Cardiac muscle cell (in vitro differentiated cells and primary cell): Measurements from ENCODE around the gene FHIT. TPM values are rescaled to one million over a fixed set of nuclear protein-coding genes. Genes with fewer than 3 reads are reported as not detected.

Source experiments
- DNase-seq, 2 donors: peaks; one replicate each; pipeline versions ENCODE4 v3.0.0 to v3.0.0-alpha.2; 2010 to 2017; ENCODE audit warnings: low read depth in 1 of 2, low spot score in 1 of 2
- H3K27ac ChIP-seq: fragments of 200-600 bp; sonication (generic); 2 replicates; pipeline ENCODE4 v1.5.1; 2016
- H3K27me3 ChIP-seq: fragments of 200-600 bp; sonication (generic); 2 replicates; pipeline ENCODE4 v1.6.0; 2016; ENCODE audit warnings: control low read depth
- H3K36me3 ChIP-seq: fragments of 200-600 bp; sonication (generic); 2 replicates; pipeline ENCODE4 v1.5.1; 2016; ENCODE audit warnings: control low read depth
- H3K4me1 ChIP-seq: fragments of 200-600 bp; sonication (generic); 2 replicates; pipeline ENCODE4 v1.8.1; 2017; ENCODE audit warnings: low read depth, mild to moderate bottlenecking, mixed run types
- H3K4me3 ChIP-seq: fragments of 200-600 bp; sonication (generic); 2 replicates; pipeline ENCODE4 v1.5.1; 2016; ENCODE audit warnings: mild to moderate bottlenecking
- H3K9me3 ChIP-seq: fragments of 200-600 bp; sonication (generic); 2 replicates; pipeline ENCODE4 v1.5.1; 2017; ENCODE audit warnings: low read depth, mild to moderate bottlenecking, control low read depth
- polyA plus RNA-seq: library from polyadenylated mRNA; unstranded; fragments of >200 nt; fragmentation: Nextera tagmentation; extraction: Ambion mirVana; gene quantifications from 2 replicates; pipeline ENCODE4 v1.2.1, GENCODE V29; 2016
- total RNA-seq: library from RNA; depleted of rRNA; stranded (reverse); fragments of >200 nt; gene quantifications from 2 replicates; pipeline ENCODE4 v1.2.3, GENCODE V29; 2016
- TF ChIP-seq, protein P1 (sequence below): IDR thresholded peaks from 2 replicates; pipeline ENCODE4 v1.5.1; 2012; ENCODE audit warnings: low read depth, mild to moderate bottlenecking, low read length

Gene FHIT
- total and polyA plus RNA-seq, 2 experiments from 2014 or later: 6.9 to 12.5 TPM

- Histone ChIP-seq H3K9me3 (no peaks in the 10 kb centered on the region), H3K4me3 (no peak overlapping the region), H3K27ac (no peak overlapping the region), H3K27me3 (no peaks in the 10 kb centered on the region), H3K4me1 (no peaks in the 10 kb centered on the region), H3K36me3 (no peaks in the 10 kb centered on the region)
- DNase-seq: no peak
- TF ChIP-seq, protein P1, sequence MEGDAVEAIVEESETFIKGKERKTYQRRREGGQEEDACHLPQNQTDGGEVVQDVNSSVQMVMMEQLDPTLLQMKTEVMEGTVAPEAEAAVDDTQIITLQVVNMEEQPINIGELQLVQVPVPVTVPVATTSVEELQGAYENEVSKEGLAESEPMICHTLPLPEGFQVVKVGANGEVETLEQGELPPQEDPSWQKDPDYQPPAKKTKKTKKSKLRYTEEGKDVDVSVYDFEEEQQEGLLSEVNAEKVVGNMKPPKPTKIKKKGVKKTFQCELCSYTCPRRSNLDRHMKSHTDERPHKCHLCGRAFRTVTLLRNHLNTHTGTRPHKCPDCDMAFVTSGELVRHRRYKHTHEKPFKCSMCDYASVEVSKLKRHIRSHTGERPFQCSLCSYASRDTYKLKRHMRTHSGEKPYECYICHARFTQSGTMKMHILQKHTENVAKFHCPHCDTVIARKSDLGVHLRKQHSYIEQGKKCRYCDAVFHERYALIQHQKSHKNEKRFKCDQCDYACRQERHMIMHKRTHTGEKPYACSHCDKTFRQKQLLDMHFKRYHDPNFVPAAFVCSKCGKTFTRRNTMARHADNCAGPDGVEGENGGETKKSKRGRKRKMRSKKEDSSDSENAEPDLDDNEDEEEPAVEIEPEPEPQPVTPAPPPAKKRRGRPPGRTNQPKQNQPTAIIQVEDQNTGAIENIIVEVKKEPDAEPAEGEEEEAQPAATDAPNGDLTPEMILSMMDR: no peak
Measured at GRCh38 chr3:60916546-60916945, 334.7 kb downstream of the FHIT start.

DNA sequence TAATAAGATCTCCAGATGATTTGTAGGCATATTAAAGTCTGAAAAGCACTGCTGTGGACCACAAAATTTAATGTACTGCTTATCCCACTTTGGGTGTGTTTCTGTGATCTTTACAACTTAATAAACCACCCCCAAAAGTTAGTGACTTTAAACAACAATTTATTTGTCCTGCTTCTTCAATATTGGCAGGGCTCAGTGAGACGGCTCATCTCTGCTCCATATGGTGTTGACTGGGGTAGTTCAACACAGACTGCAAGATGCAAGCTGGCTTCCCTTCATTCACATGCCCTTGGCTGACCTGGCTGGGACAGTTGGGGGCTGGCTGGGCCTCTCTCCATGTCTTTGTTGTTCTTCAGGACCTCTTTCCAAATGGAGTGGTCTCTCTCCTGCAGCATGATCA, 337.8 kb downstream of the FHIT start:
- no peak for DNase-seq
- TF ChIP-seq, protein P1: no peak
- no peak overlapping the region for H3K4me3 ChIP-seq
- no peak overlapping the region for H3K27ac ChIP-seq
- no peaks in the 10 kb centered on the region for H3K36me3 ChIP-seq
- H3K4me1 ChIP-seq: no peaks in the 10 kb centered on the region
- H3K27me3 ChIP-seq: no peaks in the 10 kb centered on the region
- H3K9me3 ChIP-seq: no peaks in the 10 kb centered on the region

DNA sequence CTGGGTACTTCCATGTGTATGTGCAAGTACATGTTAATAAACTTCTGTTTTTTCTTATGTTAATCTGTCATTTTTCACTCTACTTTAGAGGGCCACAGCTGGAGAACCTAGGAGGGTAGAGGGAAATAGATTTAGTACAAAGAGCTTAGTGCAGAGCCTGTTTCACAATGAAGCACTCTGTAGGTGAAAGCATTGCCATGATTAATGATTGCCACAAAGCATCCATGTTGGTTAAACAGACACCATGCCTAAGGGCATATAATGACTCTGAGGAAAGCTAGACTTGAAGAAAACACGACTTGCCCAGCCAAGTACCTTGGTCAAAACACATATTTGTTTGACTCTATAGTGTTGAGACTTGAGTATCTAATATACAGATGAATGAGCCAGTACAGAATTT, 338.4 kb downstream of the FHIT start:
- no peak for DNase-seq
- Histone ChIP-seq H3K27me3 (no peaks in the 10 kb centered on the region), H3K4me3 (no peak overlapping the region), H3K27ac (no peak overlapping the region), H3K36me3 (no peaks in the 10 kb centered on the region), H3K9me3 (no peaks in the 10 kb centered on the region), H3K4me1 (no peaks in the 10 kb centered on the region)
- TF ChIP-seq, protein P1: no peak

DNA sequence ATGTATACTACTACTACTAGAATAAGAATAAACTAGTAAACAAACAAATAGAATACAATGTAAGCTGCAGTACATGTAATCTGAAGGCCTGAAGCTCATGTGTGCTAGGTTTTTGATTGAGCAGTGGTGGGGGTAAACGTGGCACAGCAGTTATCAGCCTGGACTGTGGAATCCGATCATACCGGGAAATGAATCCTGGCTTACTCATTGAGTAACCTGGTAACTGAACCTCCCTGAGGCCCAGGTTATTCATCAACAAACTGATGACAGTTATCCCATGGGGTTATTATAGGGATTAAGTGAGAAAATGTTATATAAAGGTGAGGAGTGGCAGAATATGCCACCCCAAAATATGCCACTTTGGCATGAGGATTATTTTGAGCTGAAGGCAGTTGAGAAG, 339.1 kb downstream of the FHIT start:
- no peak overlapping the region for H3K4me3 ChIP-seq
- no peak overlapping the region for H3K27ac ChIP-seq
- H3K9me3 ChIP-seq: no peaks in the 10 kb centered on the region
- no peaks in the 10 kb centered on the region for H3K4me1 ChIP-seq
- no peaks in the 10 kb centered on the region for H3K27me3 ChIP-seq
- H3K36me3 ChIP-seq: no peaks in the 10 kb centered on the region
- DNase-seq: no peak
- TF ChIP-seq, protein P1: no peak

DNA sequence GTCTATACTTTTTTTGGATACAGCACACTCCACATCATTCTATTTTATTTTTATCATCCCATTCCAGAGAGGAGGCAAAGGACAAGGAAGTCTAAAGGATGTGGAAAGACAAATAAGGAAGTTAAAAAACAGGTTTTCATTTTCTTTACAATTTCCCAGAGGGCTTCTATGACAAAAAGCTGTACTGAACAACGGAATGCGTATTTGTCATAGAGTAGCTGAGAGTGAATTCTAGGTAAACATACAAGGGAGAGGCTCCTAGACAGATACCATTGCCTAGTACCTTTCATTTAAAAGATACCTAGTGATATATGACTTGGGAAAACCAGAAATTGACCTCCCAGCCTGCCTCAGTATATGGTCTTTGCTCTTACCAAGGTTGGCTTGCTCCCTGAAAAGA, 341.7 kb downstream of the FHIT start:
- TF ChIP-seq, protein P1: no peak
- no peak for DNase-seq
- H3K36me3 ChIP-seq: no peaks in the 10 kb centered on the region
- H3K27ac ChIP-seq: no peak overlapping the region
- H3K9me3 ChIP-seq: no peaks in the 10 kb centered on the region
- H3K4me3 ChIP-seq: no peak overlapping the region
- H3K27me3 ChIP-seq: no peaks in the 10 kb centered on the region
- H3K4me1 ChIP-seq: no peaks in the 10 kb centered on the region

DNA sequence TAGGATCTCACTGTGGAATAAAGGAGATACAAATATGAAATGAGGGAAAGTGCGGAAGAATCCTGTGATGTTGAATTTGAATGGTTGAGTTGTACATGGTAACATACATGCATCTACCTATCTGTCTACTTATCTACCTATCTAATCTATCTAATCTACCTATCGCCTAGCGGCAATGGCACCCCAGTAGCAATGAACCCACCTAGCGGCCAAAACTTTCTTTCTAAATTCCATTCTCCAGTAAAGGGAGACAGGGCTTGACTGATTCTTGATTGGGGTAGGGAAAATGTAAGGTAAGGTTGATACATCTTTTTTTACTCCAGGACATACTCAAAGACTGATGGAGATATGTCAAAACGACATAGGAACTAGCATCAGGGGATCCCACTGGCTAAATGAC, 345.0 kb downstream of the FHIT start:
- H3K4me1 ChIP-seq: no peaks in the 10 kb centered on the region
- no peak for DNase-seq

More for the DNA sequence above, 345.0 kb downstream of the FHIT start:
- Histone ChIP-seq H3K27ac (no peak overlapping the region), H3K9me3 (no peaks in the 10 kb centered on the region), H3K27me3 (no peaks in the 10 kb centered on the region), H3K36me3 (no peaks in the 10 kb centered on the region), H3K4me3 (no peak overlapping the region)
- TF ChIP-seq, protein P1: no peak
